GM18868 (cell line): ENCODE results near the gene PTPRA.
"Not testable (repeated sequence)": the region's sequence is repeated elsewhere in the genome, so short reads cannot be mapped to it uniquely, and the experiment has no call there.

Experiments used
- ATAC-seq: cut with Tn5 transposase; IDR thresholded peaks from one replicate; pipeline ENCODE4 v1.9.1; 2021; ENCODE audit warnings: mild to moderate bottlenecking, moderate library complexity; ENCODE audit not compliant: unreplicated experiment

Gene PTPRA

GRCh38 chr20:3031524-3032147 is 158.4 kb downstream of the PTPRA start:
- no peak for ATAC-seq

- no peak for ATAC-seq
These were observed 159.3 kb downstream of the PTPRA start for GRCh38 chr20:3032624-3033023.

GRCh38 chr20:3037654-3038053 is 164.4 kb downstream of the PTPRA start:
- no peak for ATAC-seq

DNA sequence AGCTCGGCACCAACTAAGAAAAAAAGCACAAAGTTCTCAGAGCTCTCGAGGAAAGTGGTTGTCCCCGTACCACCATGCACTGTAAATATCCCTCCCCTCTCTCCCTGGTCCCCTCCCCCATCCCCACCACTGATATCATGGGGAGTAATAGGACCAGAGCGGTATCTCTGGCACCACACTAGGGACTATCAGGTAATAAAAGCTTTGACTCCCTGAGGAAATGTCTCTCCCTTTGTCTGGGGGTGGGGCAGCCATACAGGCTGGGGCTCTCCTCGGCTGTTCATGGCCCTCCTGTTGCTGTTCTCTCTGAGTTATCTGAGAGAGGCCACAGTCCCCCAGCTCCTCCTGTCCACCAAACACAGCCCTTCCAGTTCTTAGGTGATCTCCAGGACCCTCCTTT is 165.2 kb downstream of the PTPRA start:
- no peak for ATAC-seq

GRCh38 chr20:3039426-3039825 is 166.1 kb downstream of the PTPRA start:
- ATAC-seq = no peak

DNA sequence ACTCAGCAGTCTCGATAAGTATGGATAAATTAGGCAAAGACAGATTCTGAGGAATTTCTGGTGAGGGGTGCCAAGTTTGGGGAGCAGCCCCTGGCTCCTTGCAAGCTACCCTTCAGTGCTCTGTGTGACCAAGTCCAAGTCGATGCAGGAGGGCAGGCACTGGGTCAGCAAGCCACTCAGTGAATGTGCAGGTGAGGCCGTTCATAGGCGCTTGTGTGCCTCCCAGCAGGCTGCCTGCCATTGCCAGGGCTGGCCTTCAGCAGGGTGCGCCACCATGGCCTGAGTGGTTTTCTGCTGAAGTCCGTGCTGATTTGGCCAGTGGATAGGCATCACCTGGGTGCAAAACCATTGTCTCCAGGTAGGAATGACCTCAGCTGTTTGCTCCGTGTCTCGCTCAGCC is 166.8 kb downstream of the PTPRA start:
- no peak for ATAC-seq

DNA sequence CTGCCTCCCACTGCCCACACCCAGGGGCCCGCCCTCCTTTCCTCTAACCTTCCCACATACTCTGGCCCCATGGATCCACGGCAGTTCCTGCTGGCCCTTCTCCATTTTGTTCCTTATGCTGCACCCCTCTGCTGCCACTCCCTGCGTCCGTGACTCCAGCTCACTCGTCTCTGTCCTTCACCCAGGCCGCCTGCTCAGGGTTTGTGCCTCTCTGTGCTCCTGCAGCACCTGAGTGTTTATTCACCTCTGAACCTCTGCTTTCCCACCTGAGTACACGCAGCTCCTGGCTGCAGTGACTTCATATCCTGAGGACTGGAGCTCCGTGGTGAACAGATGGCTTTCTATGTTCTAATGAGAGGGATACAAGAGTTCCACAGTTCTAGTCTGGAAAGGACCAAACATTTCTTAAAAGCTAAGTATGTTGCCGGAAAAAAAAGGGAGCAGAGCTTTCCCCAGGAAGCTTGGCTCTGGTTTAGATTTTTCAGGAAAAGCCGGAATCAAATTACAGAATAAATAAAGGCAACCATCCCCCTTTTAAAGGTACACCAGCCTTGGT is 168.7 kb downstream of the PTPRA start:
- no peak for ATAC-seq

- no peak for ATAC-seq
These were observed 169.3 kb downstream of the PTPRA start for GRCh38 chr20:3042625-3043024.

DNA sequence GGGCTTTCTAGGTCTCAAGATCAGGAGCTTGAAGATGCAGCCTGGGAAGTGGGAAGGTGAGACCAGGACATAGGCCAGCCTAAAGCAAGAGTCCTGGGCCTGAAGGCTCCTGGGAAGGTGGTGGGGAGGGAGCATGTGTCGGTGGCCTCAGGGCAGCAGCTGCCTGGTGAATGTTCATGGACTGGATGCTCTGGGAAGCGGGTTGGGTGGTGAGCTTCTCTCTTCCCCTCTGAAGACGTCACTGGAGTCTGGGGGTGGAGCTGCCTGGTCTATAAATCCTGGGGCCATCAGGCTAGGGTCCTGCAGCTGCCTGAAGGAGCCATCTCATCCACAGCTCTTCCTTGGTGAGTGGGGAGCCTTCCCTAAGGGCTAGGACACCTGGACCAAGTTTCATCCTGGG is 170.0 kb downstream of the PTPRA start, which contains the start of gene GNRH2:
GNRH2 (plus strand) TSS at position 301 of the 400 bp plus-strand sequence. CDS start 793 bp downstream, outside the sequence.
- no peak for ATAC-seq

DNA sequence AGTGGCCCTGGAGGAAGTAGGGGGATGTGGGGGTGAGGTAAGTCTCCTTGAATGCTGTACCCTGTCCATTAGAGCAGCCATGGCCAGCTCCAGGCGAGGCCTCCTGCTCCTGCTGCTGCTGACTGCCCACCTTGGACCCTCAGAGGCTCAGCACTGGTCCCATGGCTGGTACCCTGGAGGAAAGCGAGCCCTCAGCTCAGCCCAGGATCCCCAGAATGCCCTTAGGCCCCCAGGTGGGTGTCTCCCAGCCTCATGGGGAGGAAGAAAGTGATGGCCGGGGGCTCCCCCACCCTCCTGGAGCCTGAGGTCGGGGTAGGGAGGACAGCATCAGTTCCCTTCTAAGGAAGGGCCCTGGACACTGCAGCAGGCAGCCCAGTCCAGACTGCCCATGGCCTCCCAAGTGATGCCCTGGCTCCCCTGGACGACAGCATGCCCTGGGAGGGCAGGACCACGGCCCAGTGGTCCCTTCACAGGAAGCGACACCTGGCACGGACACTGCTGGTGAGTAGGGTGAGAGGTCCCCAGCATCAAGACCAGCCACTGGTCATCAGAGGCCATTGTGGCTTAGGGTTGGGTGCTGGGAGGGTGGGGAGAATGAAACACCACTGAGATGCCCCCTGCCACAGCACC is 171.2 kb downstream of the PTPRA start:
- no peak for ATAC-seq

- peak; percentile 42 for ATAC-seq
These were observed 171.9 kb downstream of the PTPRA start for GRCh38 chr20:3045042-3045815.

GRCh38 chr20:3045816-3046676 is 172.8 kb downstream of the PTPRA start, which contains the start of gene MRPS26:
Gene MRPS26 (plus strand): TSS chr20:3046052. CDS start chr20:3046069, 17 bp downstream.
- ATAC-seq = peak; percentile 91

DNA sequence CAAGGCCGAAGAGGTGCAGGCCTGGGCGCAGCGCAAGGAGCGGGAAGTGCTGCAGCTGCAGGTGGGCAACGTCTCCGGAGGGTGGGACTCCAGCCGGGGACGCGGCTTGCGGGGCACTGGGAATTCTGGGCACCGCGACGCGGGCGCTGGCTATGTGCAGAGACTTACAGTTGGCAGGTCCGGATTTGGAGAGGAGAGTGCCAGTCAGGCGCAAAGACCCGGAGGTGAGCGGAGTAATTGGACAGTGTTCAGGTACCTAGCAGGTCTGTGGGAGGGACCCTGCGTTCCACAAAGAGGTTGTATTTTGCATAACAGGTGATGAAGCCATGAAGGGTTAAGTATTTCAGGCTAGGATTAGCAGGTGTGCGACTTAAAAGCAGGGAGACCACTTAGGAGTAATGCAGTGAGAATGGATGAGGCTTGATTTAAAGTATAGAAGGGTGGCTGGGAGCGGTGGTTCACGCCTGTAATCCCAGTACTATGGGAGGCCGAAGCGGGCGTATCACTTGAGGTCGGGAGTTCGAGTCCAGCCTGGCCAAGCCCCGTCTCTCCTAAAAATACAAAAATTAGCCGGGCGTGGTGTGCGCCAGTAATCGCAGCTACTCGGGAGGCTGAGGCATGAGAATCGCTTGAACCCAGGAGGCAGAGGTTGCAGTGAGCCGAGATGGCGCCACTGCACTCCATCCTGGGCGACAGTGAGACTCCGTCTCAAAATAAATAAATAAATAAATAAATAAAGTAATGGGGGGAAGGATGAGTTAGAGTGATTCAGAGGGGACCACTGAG is 173.6 kb downstream of the PTPRA start:
- ATAC-seq = no peak

GRCh38 chr20:3047486-3048419 is 174.5 kb downstream of the PTPRA start:
- ATAC-seq = no peak

GRCh38 chr20:3051385-3052019 is 178.2 kb downstream of the PTPRA start:
- ATAC-seq = no peak

DNA sequence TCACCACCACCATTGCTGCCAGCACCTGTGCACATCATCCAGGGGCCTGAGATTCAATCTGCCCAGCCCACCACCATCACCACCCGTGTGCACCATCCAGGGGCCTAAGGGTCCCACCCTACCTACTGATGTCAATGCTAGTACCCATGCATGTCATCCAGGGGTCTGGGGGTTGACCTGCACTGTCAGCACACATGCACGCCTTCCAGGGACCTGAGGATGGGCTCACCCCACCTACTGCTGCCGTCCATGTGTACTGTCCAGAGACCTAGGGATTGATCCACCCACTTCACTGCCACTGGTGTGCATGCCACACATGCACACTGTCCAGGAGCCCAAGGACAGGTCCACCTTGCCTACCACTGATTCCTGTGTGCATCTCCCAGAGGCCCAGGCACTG is 186.2 kb downstream of the PTPRA start:
- ATAC-seq = no peak

- not testable (repeated sequence) for ATAC-seq
These were observed 190.8 kb downstream of the PTPRA start for GRCh38 chr20:3064119-3064518.
